T-helper 17 cell (primary cell): ENCODE data around the gene GRM4. TPM values are rescaled to one million over a fixed set of nuclear protein-coding genes. Genes with fewer than 3 reads are reported as not detected.
"Not testable (repeated sequence)": the region's sequence is repeated elsewhere in the genome, so short reads cannot be mapped to it uniquely, and the experiment has no call there.

Source experiments
- ATAC-seq: fragments of 150-1000 bp; cut with Tn5 transposase; 2 replicates; pipeline ENCODE4 v1.10.0; 2021; ENCODE audit warnings: mild to moderate bottlenecking, moderate library complexity
- DNase-seq, 3 donors: peaks; one replicate each; pipeline versions ENCODE4 v3.0.0 to v3.0.0-alpha.2; 2020 to 2021
- H3K9me3 ChIP-seq: one replicate; pipeline ENCODE4 v1.7.0; 2013; ENCODE audit warnings: low read length, mild to moderate bottlenecking; ENCODE audit not compliant: control insufficient read depth, poor library complexity, severe bottlenecking
- H3K27ac Mint-ChIP-seq: one replicate; pipeline ENCODE4 v1.8.0; 2022; ENCODE audit warnings: mild to moderate bottlenecking, moderate library complexity, mixed read lengths
- H3K27me3 Mint-ChIP-seq: one replicate; pipeline ENCODE4 v1.8.0; 2022; ENCODE audit warnings: mixed read lengths
- H3K36me3 Mint-ChIP-seq: one replicate; pipeline ENCODE4 v1.8.0; 2022; ENCODE audit warnings: low read depth, mixed read lengths
- H3K4me1 Mint-ChIP-seq: one replicate; pipeline ENCODE4 v1.8.0; 2022; ENCODE audit warnings: mild to moderate bottlenecking, mixed read lengths
- H3K4me3 Mint-ChIP-seq: one replicate; pipeline ENCODE4 v1.8.0; 2022; ENCODE audit warnings: mild to moderate bottlenecking, moderate library complexity, mixed read lengths
- total RNA-seq, 4 donors: library from RNA in 2 of 4; stranded (reverse) in 2 of 4; gene quantifications; one replicate each; pipeline ENCODE4 v1.2.3 and lab custom pipeline; 2022 to 2026

The GRM4 gene
- total RNA-seq, 2 donors from 2014 or later = not detected

DNA sequence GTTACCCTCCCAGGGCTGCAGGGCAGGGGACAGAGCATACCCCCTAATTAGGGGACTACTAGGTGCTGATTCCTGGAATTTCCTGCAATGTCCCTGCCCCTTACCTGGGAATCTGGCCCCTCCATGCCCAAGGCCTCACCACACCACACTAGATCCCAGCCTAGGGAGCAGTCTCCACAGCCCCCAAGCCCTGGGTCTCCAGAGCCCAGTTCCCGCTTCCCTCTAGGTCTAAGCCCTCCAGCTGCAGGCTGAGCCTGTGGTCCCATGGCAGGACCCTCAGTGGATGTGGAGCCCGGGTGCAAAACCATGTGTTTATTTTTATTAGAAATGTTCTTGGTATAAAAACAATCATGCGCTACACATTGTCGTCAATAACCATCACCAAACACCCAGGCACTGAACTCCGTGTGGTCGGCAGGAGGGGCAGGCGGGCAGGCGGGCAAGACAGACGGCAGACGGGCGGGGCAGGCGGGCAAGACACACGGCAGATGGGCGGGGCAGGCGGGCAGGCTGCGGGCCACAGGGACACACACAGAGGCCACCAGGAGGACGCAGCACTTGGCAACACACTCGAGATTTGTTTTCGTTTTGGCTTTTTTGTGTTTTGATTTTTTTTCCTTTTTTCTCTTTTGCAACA lies 124.2 kb downstream of the GRM4 start:
- H3K4me1 Mint-ChIP-seq = peaks cover 2% of the 10 kb centered on the region

DNA sequence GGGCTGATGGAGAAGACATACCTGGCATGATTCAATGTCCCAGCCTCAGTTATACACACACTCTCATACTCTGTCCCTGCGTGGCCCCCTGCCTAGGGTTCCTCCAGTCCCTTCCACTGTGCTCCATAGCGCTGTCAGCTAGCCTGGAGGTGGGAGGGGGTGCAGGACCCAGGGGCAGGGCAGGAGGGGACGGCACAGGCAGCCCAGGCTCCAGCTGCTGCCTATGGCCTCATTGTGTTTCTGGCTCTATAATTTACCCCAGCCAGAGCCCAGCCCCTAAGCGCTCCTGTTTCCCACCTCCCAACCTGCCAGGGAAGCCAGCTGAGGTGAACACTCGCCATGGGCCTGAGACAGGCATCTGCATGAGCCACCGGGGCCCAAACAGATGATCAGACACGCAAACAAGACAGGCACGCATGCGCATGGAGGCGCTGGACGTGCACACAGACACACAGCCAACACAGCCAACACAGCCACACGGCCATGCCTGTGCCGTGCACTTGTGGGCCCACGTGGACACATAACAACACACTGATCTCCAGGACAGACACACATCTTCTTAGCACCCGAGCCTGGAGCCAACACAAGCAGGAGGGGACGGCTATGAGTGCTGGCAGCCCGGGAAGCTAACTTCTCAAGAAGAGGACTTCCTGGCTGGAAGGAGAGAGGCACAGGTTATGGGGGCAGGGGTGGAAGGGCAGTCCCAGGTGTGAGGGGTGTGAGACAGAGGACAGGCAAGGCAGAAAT lies 124.9 kb downstream of the GRM4 start:
- H3K4me1 Mint-ChIP-seq = peaks cover 2% of the 10 kb centered on the region
- no peaks in the 10 kb centered on the region for H3K9me3 ChIP-seq
- peaks cover 19% of the 10 kb centered on the region for H3K27me3 Mint-ChIP-seq
- no peak overlapping the region for H3K4me3 Mint-ChIP-seq
- no peak overlapping the region for H3K27ac Mint-ChIP-seq
- DNase-seq = no peak
- H3K36me3 Mint-ChIP-seq = peaks cover 3% of the 10 kb centered on the region
- ATAC-seq = no peak

More for the DNA sequence above, 124.2 kb downstream of the GRM4 start:
- DNase-seq (no peak), ATAC-seq (no peak)
- Mint-ChIP-seq H3K4me3 (no peak overlapping the region), H3K27ac (no peak overlapping the region), H3K36me3 (peaks cover 3% of the 10 kb centered on the region), H3K27me3 (peaks cover 19% of the 10 kb centered on the region)
- H3K9me3 ChIP-seq = no peaks in the 10 kb centered on the region

DNA sequence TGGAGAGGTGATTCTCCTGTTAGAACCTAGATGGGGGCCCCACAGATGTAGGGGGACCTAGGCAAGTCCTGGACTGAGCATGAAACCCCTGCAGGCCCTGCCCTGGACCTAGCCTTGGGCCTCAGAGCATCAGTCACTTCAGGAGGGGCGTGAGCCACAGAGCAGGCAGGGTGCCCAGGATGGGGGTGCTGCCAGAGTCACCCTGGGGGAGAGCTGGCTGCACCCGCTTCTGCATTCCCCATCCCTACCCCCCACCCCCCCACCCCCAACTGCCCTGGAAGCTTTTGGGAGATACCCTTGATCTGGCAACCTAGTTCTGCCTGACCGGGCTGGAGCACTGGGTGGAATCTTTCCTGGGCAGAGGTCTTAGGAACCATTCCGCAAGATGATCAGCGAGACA lies 125.6 kb downstream of the GRM4 start:
- H3K4me1 Mint-ChIP-seq = peaks cover 2% of the 10 kb centered on the region

DNA sequence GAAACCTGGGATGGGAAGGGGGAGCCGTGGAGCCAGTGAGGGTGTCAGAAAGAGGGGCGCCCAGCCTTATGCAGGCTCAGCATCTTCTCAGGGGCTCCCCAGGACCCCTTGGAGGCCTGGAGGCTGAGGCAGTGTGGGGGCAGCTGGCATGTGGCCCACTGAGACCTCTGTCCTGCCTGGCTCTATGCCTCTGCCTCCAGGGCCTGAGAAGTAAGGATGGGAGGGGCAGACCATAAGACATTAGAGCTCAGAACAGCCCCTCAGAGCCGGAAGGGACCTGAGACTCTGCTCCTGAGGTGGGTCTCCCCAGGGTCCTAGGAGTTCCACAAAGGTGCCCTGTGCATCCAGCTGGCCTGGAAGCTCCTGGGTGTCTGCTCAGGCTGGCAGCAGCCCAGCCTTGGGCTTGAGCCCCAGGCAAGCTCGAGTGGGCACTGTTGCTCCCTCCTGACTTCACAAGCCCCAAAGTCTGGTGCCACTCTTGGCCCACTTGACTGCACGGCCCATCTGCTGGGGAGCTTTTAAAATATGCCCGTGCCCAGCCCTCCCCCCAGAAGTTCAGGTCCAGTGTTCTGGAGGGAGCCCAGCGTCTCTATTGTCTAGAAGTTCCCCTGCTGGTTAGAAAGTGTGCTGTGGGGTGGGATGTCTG lies 126.8 kb downstream of the GRM4 start:
- DNase-seq (no peak), ATAC-seq (no peak)
- H3K4me1 Mint-ChIP-seq = peaks cover 2% of the 10 kb centered on the region
- H3K9me3 ChIP-seq = no peaks in the 10 kb centered on the region
- H3K27me3 Mint-ChIP-seq = peaks cover 19% of the 10 kb centered on the region
- H3K36me3 Mint-ChIP-seq = peaks cover 3% of the 10 kb centered on the region
- H3K4me3 Mint-ChIP-seq = no peak overlapping the region
- no peak overlapping the region for H3K27ac Mint-ChIP-seq

More for the DNA sequence above, 125.6 kb downstream of the GRM4 start:
- peaks cover 19% of the 10 kb centered on the region for H3K27me3 Mint-ChIP-seq
- no peak for DNase-seq
- H3K36me3 Mint-ChIP-seq = peaks cover 3% of the 10 kb centered on the region
- ATAC-seq = no peak
- H3K9me3 ChIP-seq = no peaks in the 10 kb centered on the region
- no peak overlapping the region for H3K4me3 Mint-ChIP-seq
- no peak overlapping the region for H3K27ac Mint-ChIP-seq

DNA sequence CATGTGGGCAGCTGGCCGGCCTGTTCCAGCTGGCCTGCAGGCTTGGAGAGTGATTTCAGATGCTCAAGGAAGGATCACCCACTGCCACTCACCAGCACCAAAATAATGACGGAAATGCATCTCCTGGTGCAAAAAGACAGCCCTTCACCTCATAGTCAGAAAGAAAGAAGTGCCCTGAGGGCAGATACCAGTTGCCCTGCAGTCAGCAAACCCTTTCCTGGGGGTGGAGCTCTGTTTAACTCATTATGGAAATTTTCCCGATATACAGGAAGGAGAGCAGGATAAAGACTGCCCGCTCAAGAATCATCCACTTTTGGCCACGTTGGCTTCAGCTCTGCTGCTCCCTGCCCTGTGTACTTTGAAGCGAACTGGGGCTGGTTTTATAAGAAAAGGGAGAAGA lies 127.9 kb downstream of the GRM4 start:
- no peak overlapping the region for H3K4me3 Mint-ChIP-seq
- H3K4me1 Mint-ChIP-seq = peaks cover 2% of the 10 kb centered on the region
- no peak overlapping the region for H3K27ac Mint-ChIP-seq
- DNase-seq = no peak
- peaks cover 3% of the 10 kb centered on the region for H3K36me3 Mint-ChIP-seq
- peaks cover 16% of the 10 kb centered on the region for H3K27me3 Mint-ChIP-seq
- H3K9me3 ChIP-seq = no peaks in the 10 kb centered on the region
- ATAC-seq = no peak

DNA sequence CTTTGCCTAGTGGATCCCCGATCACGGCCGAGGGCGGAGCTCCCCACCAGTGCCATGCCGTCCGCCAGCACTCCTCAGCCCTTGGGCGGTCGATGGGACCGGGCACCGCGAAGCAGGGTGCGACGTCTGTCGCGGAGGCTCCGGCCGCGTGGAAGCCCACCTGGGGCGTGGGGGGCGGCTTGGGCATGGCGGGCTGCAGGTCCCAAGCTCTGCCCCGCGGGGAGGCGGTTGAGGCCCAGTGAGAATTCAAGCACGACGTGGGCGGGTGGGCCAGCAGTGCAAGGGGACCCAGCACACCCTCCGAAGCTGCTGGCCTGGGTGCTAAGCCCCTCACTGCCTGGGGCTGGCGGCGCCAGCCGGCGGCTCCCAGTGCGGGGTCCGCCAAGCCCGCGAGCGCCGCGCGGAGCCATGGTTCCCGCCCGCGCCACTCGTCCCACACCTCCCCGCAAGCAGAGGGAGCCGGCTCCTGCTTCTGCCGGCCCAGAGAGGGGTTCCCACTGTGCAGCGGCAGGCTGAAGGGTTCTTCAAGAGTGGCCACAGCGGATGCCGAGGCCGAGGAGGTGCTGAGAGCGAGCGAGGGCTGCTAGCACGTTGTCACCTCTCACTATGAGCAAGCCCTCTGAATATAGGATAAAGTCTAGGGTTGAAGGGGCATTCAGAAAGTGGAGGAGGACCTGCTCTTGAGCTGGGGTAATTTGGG lies 128.6 kb downstream of the GRM4 start:
- H3K27ac Mint-ChIP-seq = no peak overlapping the region
- H3K9me3 ChIP-seq = no peaks in the 10 kb centered on the region
- ATAC-seq = no peak
- H3K4me3 Mint-ChIP-seq = no peak overlapping the region
- peaks cover 2% of the 10 kb centered on the region for H3K4me1 Mint-ChIP-seq
- peaks cover 3% of the 10 kb centered on the region for H3K36me3 Mint-ChIP-seq
- DNase-seq = no peak
- H3K27me3 Mint-ChIP-seq = peaks cover 10% of the 10 kb centered on the region

DNA sequence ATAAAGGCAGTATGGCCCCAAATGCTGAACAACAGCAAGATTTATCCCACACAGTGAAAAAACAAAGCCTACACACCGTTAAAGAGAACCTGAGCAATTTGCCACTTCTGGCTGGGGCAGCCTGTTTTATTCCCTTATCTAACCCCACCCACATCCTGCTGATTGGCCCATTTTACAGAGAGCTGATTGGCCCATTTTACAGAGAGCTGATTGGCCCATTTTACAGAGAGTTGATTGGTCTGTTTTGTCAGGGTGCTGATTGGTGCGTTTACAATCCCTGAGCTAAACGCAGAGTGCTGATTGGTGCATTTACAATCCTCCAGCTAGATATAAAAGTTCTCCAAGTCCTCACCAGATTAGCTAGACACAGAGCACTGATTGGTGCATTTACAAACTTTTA lies 129.3 kb downstream of the GRM4 start:
- not testable (repeated sequence) for H3K4me3 Mint-ChIP-seq, H3K4me1 Mint-ChIP-seq, DNase-seq, H3K27me3 Mint-ChIP-seq, ATAC-seq, H3K36me3 Mint-ChIP-seq, H3K9me3 ChIP-seq, H3K27ac Mint-ChIP-seq

DNA sequence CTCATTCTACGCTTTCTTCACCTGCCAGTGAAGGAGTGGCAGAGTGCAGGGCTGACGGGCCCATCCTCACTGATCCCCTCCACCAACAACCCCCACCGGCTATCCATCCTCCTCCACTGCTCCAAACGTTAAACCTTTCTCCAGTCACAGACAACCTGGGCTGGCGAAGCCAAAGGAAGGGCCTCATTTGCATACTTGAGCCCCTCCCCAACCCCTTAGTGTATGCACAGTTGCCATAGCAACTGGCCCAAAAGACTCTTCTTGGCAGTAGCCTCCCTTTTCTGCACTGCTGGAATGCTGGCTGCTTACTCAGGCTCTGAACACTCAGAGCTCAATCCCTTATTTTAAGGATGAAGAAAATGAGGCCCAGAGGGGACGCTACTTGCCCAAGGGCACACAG lies 130.3 kb downstream of the GRM4 start:
- DNase-seq = no peak
- H3K9me3 ChIP-seq = no peaks in the 10 kb centered on the region
- Mint-ChIP-seq H3K36me3 (no peaks in the 10 kb centered on the region), H3K27ac (no peak overlapping the region), H3K4me1 (no peaks in the 10 kb centered on the region), H3K27me3 (peaks cover under 1% of the 10 kb centered on the region), H3K4me3 (no peak overlapping the region)
- ATAC-seq = no peak

DNA sequence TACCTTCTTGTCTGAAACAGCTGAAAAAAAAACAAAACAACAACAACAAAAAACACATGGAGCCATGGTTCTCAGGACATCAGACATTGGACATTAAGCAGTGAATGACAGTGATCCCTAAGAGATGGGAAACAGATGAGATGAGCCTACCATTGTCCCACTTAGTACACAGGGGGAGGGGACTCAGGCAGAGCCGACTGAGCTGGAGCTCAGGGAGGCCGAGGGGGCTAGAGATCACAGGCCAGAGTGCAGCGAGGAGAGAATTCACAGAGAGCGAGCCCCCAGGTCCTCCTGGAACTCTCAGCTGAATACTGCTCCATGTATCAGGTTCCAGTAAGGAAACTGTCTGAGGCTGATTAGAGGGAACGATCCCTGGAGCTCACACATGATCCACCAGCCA lies 134.6 kb downstream of the GRM4 start:
- Mint-ChIP-seq H3K27ac (no peak overlapping the region), H3K4me1 (no peaks in the 10 kb centered on the region), H3K27me3 (peaks cover 27% of the 10 kb centered on the region), H3K4me3 (no peak overlapping the region), H3K36me3 (peaks cover 2% of the 10 kb centered on the region)
- H3K9me3 ChIP-seq = no peaks in the 10 kb centered on the region
- DNase-seq (no peak), ATAC-seq (no peak)

DNA sequence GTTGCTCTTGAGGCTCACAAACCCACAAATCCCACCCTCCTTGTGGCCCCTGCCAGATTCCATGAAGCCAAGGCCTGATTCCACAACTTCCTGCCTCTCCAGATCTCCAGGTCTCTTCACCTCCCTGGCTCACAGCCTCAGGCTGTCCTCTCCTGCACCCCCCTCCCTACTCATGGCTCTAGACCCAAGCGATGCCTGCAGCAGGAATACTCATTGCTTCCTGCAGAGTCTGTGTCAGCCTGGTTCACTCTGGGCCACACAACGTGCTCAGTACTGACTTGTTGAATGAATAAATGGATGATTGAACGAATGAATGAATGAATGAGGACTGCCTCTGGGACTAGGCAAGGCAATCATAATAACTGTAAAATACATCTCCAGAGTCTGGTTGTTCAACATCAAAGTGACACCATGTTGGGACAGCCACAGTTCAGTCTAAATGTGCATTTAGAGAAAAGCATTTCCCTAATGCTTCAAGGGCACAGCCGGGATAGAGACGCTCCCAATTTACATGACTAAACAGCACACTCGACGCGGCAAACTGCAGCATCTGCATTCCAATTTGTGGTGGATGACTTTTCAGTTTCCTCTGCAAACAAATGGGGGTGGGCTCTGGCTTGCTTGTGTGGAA lies 139.9 kb downstream of the GRM4 start:
- H3K4me3 Mint-ChIP-seq = no peak overlapping the region
- ATAC-seq (no peak), DNase-seq (no peak)
- H3K4me1 Mint-ChIP-seq = peaks cover 3% of the 10 kb centered on the region
- no peaks in the 10 kb centered on the region for H3K9me3 ChIP-seq
- H3K27me3 Mint-ChIP-seq = peaks cover 41% of the 10 kb centered on the region
- H3K27ac Mint-ChIP-seq = no peak overlapping the region
- peaks cover 2% of the 10 kb centered on the region for H3K36me3 Mint-ChIP-seq

DNA sequence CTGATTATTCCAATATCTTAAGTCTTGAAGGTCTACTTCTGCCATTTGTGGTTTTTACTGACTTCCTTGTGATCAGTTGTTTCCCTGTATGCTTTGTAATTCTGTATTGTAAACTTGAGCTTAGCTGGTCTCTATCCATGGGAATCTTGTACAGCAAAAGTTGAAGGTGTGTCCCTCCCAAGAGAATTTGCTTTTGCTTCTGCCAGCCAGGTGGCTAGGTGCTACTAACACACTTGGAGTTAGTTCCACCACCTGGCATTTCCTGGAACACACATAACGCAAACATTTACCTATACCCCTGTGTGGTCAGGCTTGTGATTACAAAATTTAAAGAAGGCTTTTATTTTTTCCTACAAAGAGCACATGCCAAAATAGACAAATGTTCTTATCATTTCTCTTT lies 141.2 kb downstream of the GRM4 start:
- no peak overlapping the region for H3K4me3 Mint-ChIP-seq
- H3K27ac Mint-ChIP-seq = no peak overlapping the region
- peaks cover 3% of the 10 kb centered on the region for H3K4me1 Mint-ChIP-seq

DNA sequence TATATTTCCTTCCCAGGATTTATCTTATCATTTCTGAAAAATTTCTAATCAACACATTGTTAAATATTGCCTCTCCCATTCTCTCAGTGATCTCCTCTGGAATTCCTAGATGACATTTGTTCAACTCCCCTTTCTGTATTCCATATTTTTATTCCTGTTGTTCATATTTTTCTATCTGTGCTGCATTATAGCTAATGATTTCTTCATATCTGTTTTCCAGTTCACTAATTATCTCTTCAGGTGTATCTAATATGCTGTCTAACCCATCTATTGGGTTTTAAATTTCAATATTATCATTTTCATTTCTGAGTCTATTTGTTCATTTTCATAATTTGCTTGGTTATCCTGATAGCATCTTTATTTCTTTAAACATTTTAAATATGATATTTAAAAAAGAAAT lies 141.9 kb downstream of the GRM4 start:
- Mint-ChIP-seq H3K4me1 (peaks cover 3% of the 10 kb centered on the region), H3K36me3 (no peaks in the 10 kb centered on the region), H3K27ac (no peak overlapping the region), H3K27me3 (peaks cover 43% of the 10 kb centered on the region), H3K4me3 (no peak overlapping the region)
- ATAC-seq = no peak
- no peak for DNase-seq
- H3K9me3 ChIP-seq = no peaks in the 10 kb centered on the region

More for the DNA sequence above, 141.2 kb downstream of the GRM4 start:
- DNase-seq = no peak
- peaks cover 44% of the 10 kb centered on the region for H3K27me3 Mint-ChIP-seq
- no peaks in the 10 kb centered on the region for H3K36me3 Mint-ChIP-seq
- no peak for ATAC-seq
- H3K9me3 ChIP-seq = no peaks in the 10 kb centered on the region
